ENCODE results near the gene TRAF4.
A peak's percentile ranks its signal among the peaks of the same experiment; 100 is the strongest.

The TRAF4 gene

GRCh38 chr17:28747801-28748750 lies 4.3 kb downstream of the TRAF4 start:
- TF ChIP-seq CTCF (IDR thresholded peaks at IDR 0.05; ENCODE audit: control extremely low read depth, extremely low read depth, low read depth, missing control alignments): no peak
- DNase-seq (ENCODE audit: extremely low spot score): no peak
- CTCF ChIA-PET: interaction anchor here (0.7 to 16.2 kb wide), 6 partner anchors 10 to 197 kb away, joined by 3 to 472 read pairs (median 19); partner anchors contain the start of genes NEK8 and TLCD1
- POLR2A ChIA-PET: interaction anchor here (1.2 to 5.4 kb wide), 3 partner anchors 13 to 20 kb away, joined by 5 to 90 read pairs (median 42); partner anchors contain the start of genes NEK8 and TLCD1

GRCh38 chr17:28748852-28749515 lies 5.2 kb downstream of the TRAF4 start:
- no peak for DNase-seq (ENCODE audit: extremely low spot score)
- CTCF ChIA-PET: interaction anchor here (0.7 to 16.2 kb wide), 14 partner anchors 8 to 196 kb away, joined by 3 to 472 read pairs (median 5); partner anchors contain the start of genes NEK8, RPL23A and TLCD1
- TF ChIP-seq CTCF (IDR thresholded peaks at IDR 0.05; ENCODE audit: control extremely low read depth, extremely low read depth, low read depth, missing control alignments): no peak
- POLR2A ChIA-PET: interaction anchor here (1.2 to 5.4 kb wide), 2 partner anchors 12 to 21 kb away, joined by 5 to 90 read pairs; partner anchors contain the start of genes NEK8 and TLCD1

GRCh38 chr17:28749516-28750177 lies 5.8 kb downstream of the TRAF4 start:
- no peak for DNase-seq (ENCODE audit: extremely low spot score)
- TF ChIP-seq CTCF (IDR thresholded peaks at IDR 0.05; ENCODE audit: control extremely low read depth, extremely low read depth, low read depth, missing control alignments): no peak
- CTCF ChIA-PET: interaction anchor here (0.6 to 16.2 kb wide), 36 partner anchors 9 to 367 kb away, joined by 3 to 472 read pairs (median 4); partner anchors contain the start of genes BLTP2, DHRS13, FAM222B and FLOT2
- POLR2A ChIA-PET: interaction anchor here (1.0 to 5.4 kb wide), 3 partner anchors 12 to 39 kb away, joined by 3 to 90 read pairs (median 5); partner anchors contain the start of genes NEK8 and TLCD1

GRCh38 chr17:28750178-28751047 lies 6.6 kb downstream of the TRAF4 start:
- DNase-seq (ENCODE audit: extremely low spot score): peak; percentile 84
- peak; percentile 100 for TF ChIP-seq CTCF (IDR thresholded peaks at IDR 0.05; ENCODE audit: control extremely low read depth, extremely low read depth, low read depth, missing control alignments)
- POLR2A ChIA-PET: interaction anchor here (0.7 to 5.4 kb wide), 3 partner anchors 9 to 40 kb away, joined by 3 to 90 read pairs (median 3); partner anchors contain the start of genes NEK8 and TLCD1
- CTCF ChIA-PET: interaction anchor here (0.6 to 16.2 kb wide), 46 partner anchors 8 to 366 kb away, joined by 3 to 472 read pairs (median 4); partner anchors contain the start of genes BLTP2, DHRS13, FAM222B and FLOT2

GRCh38 chr17:28751600-28752366 lies 8.0 kb downstream of the TRAF4 start:
- POLR2A ChIA-PET: interaction anchor here (0.6 to 5.4 kb wide), 4 partner anchors 9 to 357 kb away, joined by 3 to 90 read pairs (median 6); partner anchors contain the start of genes NEK8 and TLCD1
- TF ChIP-seq CTCF (IDR thresholded peaks at IDR 0.05; ENCODE audit: control extremely low read depth, extremely low read depth, low read depth, missing control alignments): no peak

More at GRCh38 chr17:28751600-28752366, 8.0 kb downstream of the TRAF4 start:
- CTCF ChIA-PET: interaction anchor here (0.9 to 16.2 kb wide), 15 partner anchors 8 to 202 kb away, joined by 3 to 472 read pairs (median 4); partner anchors contain the start of genes DHRS13, FAM222B, FLOT2 and NEK8
- no peak for DNase-seq (ENCODE audit: extremely low spot score)

Measured in GM10248 (cell line).